PC-9 (cell line): ENCODE results near the gene TMTC4.
"Not testable (repeated sequence)": the region's sequence is repeated elsewhere in the genome, so short reads cannot be mapped to it uniquely, and the experiment has no call there.

Source experiments
- CTCF ChIP-seq: fragments of 200-600 bp; sonication (generic); conservative IDR thresholded peaks from 2 replicates; pipeline ENCODE4 v1.6.1; 2017; ENCODE audit warnings: mixed run types, antibody characterized with exemption, mild to moderate bottlenecking, moderate library complexity
- EZH2 ChIP-seq: fragments of 200-600 bp; sonication (generic); IDR thresholded peaks from 2 replicates; pipeline ENCODE4 v1.8.0; 2017; ENCODE audit warnings: antibody characterized with exemption, low read depth

DNA sequence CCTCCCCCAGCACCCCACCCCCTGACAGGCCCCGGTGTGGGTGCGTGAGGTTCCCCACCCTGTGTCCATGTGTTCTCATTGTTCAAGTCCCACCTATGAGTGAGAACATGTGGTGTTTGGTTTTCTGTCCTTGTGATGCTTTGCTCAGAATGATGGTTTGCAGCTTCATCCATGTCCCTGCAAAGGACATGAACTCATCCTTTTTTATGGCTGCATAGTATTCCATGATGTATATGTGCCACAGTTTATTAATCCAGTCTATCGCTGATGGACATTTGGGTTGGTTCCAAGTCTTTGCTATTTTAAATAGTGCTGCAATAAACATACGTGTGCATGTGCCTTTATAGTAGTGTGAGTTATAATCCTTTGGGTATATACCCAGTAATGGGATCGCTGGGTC lies 2.5 kb upstream of the TMTC4 start:
- TF ChIP-seq CTCF, EZH2: not testable (repeated sequence)
